ENCODE data around the gene FRY.

The FRY gene

GRCh38 chr13:32031815-32032370 lies 319 bp downstream of the FRY start:
- H3K4me1 ChIP-seq (ENCODE audit: insufficient read depth, low read length, poor library complexity, severe bottlenecking), result peaks cover 8% of the 10 kb centered on the region
- no peaks in the 10 kb centered on the region for H3K36me3 ChIP-seq (ENCODE audit: insufficient read depth, low read length)
- no peaks in the 10 kb centered on the region for H3K9me2 ChIP-seq (replicated peaks; ENCODE audit: low read depth, low read length)
- TF ChIP-seq EZH2phosphoT487 (IDR thresholded peaks at IDR 0.05; ENCODE audit: borderline replicate concordance), result no peak
- TF ChIP-seq CTCF (conservative IDR thresholded peaks at IDR 0.05; ENCODE audit: low read length), result no peak
- no peaks in the 10 kb centered on the region for H3K9me3 ChIP-seq (ENCODE audit: insufficient read depth, low read depth, low read length)
- no peaks in the 10 kb centered on the region for H3K27me3 ChIP-seq (ENCODE audit: insufficient read depth, low read length, poor library complexity, severe bottlenecking)
- no peaks in the 10 kb centered on the region for H4K20me1 ChIP-seq (ENCODE audit: insufficient read depth, low read length, poor library complexity, severe bottlenecking)
- peak overlapping the region; percentile 93 for H2AFZ ChIP-seq (ENCODE audit: low read length)
- no peaks in the 10 kb centered on the region for H3K79me2 ChIP-seq (ENCODE audit: insufficient read depth, low read length)
- H3K4me3 ChIP-seq (ENCODE audit: low read length, poor library complexity, severe bottlenecking), result peak overlapping the region; percentile 77
- H3K4me2 ChIP-seq (ENCODE audit: low read depth, low read length, poor library complexity, severe bottlenecking), result peak overlapping the region; percentile 69
- H3K9ac ChIP-seq (ENCODE audit: low read depth, low read length, poor library complexity, severe bottlenecking), result peak overlapping the region; percentile 62
- H3F3A ChIP-seq (ENCODE audit: low read depth), result no peaks in the 10 kb centered on the region

GRCh38 chr13:32032759-32033158 lies 1.2 kb downstream of the FRY start:
- no peaks in the 10 kb centered on the region for H3K9me2 ChIP-seq (replicated peaks; ENCODE audit: low read depth, low read length)
- H3K9me3 ChIP-seq (ENCODE audit: insufficient read depth, low read depth, low read length), result no peaks in the 10 kb centered on the region
- H3K9ac ChIP-seq (ENCODE audit: low read depth, low read length, poor library complexity, severe bottlenecking), result no peak overlapping the region
- H4K20me1 ChIP-seq (ENCODE audit: insufficient read depth, low read length, poor library complexity, severe bottlenecking), result no peaks in the 10 kb centered on the region
- no peak for TF ChIP-seq CTCF (conservative IDR thresholded peaks at IDR 0.05; ENCODE audit: low read length)
- no peak for TF ChIP-seq EZH2phosphoT487 (IDR thresholded peaks at IDR 0.05; ENCODE audit: borderline replicate concordance)
- H2AFZ ChIP-seq (ENCODE audit: low read length), result no peak overlapping the region
- no peak overlapping the region for H3K4me2 ChIP-seq (ENCODE audit: low read depth, low read length, poor library complexity, severe bottlenecking)
- no peaks in the 10 kb centered on the region for H3F3A ChIP-seq (ENCODE audit: low read depth)
- peaks cover 11% of the 10 kb centered on the region for H3K4me1 ChIP-seq (ENCODE audit: insufficient read depth, low read length, poor library complexity, severe bottlenecking)
- no peaks in the 10 kb centered on the region for H3K79me2 ChIP-seq (ENCODE audit: insufficient read depth, low read length)
- no peaks in the 10 kb centered on the region for H3K27me3 ChIP-seq (ENCODE audit: insufficient read depth, low read length, poor library complexity, severe bottlenecking)
- H3K36me3 ChIP-seq (ENCODE audit: insufficient read depth, low read length), result no peaks in the 10 kb centered on the region
- H3K4me3 ChIP-seq (ENCODE audit: low read length, poor library complexity, severe bottlenecking), result no peak overlapping the region

- no peak overlapping the region for H3K4me2 ChIP-seq (ENCODE audit: low read depth, low read length, poor library complexity, severe bottlenecking)
- no peaks in the 10 kb centered on the region for H3K9me2 ChIP-seq (replicated peaks; ENCODE audit: low read depth, low read length)
- no peak overlapping the region for H3K9ac ChIP-seq (ENCODE audit: low read depth, low read length, poor library complexity, severe bottlenecking)
- TF ChIP-seq CTCF (conservative IDR thresholded peaks at IDR 0.05; ENCODE audit: low read length) (no peak), EZH2phosphoT487 (IDR thresholded peaks at IDR 0.05; ENCODE audit: borderline replicate concordance) (no peak)
- no peaks in the 10 kb centered on the region for H3K79me2 ChIP-seq (ENCODE audit: insufficient read depth, low read length)
- no peaks in the 10 kb centered on the region for H3K9me3 ChIP-seq (ENCODE audit: insufficient read depth, low read depth, low read length)
- no peaks in the 10 kb centered on the region for H3K27me3 ChIP-seq (ENCODE audit: insufficient read depth, low read length, poor library complexity, severe bottlenecking)
- no peaks in the 10 kb centered on the region for H3K36me3 ChIP-seq (ENCODE audit: insufficient read depth, low read length)
- no peaks in the 10 kb centered on the region for H3F3A ChIP-seq (ENCODE audit: low read depth)
- H2AFZ ChIP-seq (ENCODE audit: low read length), result no peak overlapping the region
- no peaks in the 10 kb centered on the region for H4K20me1 ChIP-seq (ENCODE audit: insufficient read depth, low read length, poor library complexity, severe bottlenecking)
- peaks cover 11% of the 10 kb centered on the region for H3K4me1 ChIP-seq (ENCODE audit: insufficient read depth, low read length, poor library complexity, severe bottlenecking)
- H3K4me3 ChIP-seq (ENCODE audit: low read length, poor library complexity, severe bottlenecking), result no peak overlapping the region
Observed at GRCh38 chr13:32033744-32034143, 2.2 kb downstream of the FRY start.
